Osteoblast (primary cell): Measurements from ENCODE around the gene TMF1. TPM values are rescaled to one million over a fixed set of nuclear protein-coding genes. Genes with fewer than 3 reads are reported as not detected.

Experiments used
- DNase-seq: peaks from one replicate; pipeline ENCODE4 v3.0.0; 2011; ENCODE audit warnings: low spot score, mixed read lengths; ENCODE audit not compliant: insufficient read length; ENCODE audit errors: missing footprints
- H2AFZ ChIP-seq: 2 replicates; pipeline ENCODE4 v1.6.0; 2011; ENCODE audit warnings: mild to moderate bottlenecking, low read length
- H3K27ac ChIP-seq: 2 replicates; pipeline ENCODE4 v1.5.1; 2011; ENCODE audit warnings: mild to moderate bottlenecking, low read depth, low read length, moderate library complexity
- H3K27me3 ChIP-seq: 2 replicates; pipeline ENCODE4 v1.6.0; 2012; ENCODE audit warnings: mild to moderate bottlenecking, control low read depth, inconsistent platforms, low read length, moderate library complexity; ENCODE audit not compliant: insufficient read depth
- H3K36me3 ChIP-seq: 2 replicates; pipeline ENCODE4 v1.5.1; 2011; ENCODE audit warnings: mild to moderate bottlenecking, low read length, control low read depth, moderate library complexity; ENCODE audit not compliant: insufficient read depth
- H3K4me1 ChIP-seq: 2 replicates; pipeline ENCODE4 v1.5.1; 2011; ENCODE audit warnings: mild to moderate bottlenecking, low read length, control low read depth, moderate library complexity; ENCODE audit not compliant: insufficient read depth
- H3K4me2 ChIP-seq: 2 replicates; pipeline ENCODE4 v1.6.0; 2011; ENCODE audit warnings: mild to moderate bottlenecking, low read length; ENCODE audit not compliant: insufficient read depth
- H3K4me3 ChIP-seq: fragments of 200-600 bp; sonication (generic); 3 replicates; pipeline ENCODE4 v1.5.1; 2012; ENCODE audit warnings: mild to moderate bottlenecking, low read length, inconsistent platforms; ENCODE audit not compliant: insufficient read depth
- H3K79me2 ChIP-seq: 2 replicates; pipeline ENCODE4 v1.6.0; 2012; ENCODE audit warnings: mild to moderate bottlenecking, low read length, control low read depth, inconsistent platforms; ENCODE audit not compliant: insufficient read depth
- H3K9me3 ChIP-seq: 2 replicates; pipeline ENCODE4 v1.5.1; 2011; ENCODE audit warnings: low read depth, low read length, control low read depth
- H4K20me1 ChIP-seq: 2 replicates; pipeline ENCODE4 v1.6.0; 2012; ENCODE audit warnings: mild to moderate bottlenecking, low read length, control low read depth; ENCODE audit not compliant: insufficient read depth
- CTCF ChIP-seq: IDR thresholded peaks from 2 replicates; pipeline ENCODE4 v1.5.1; 2011; ENCODE audit warnings: mild to moderate bottlenecking, low read depth, low read length, moderate library complexity; ENCODE audit errors: extremely low read depth
- total RNA-seq: library from RNA; depleted of rRNA; stranded (reverse); fragments of >200 nt; gene quantifications from 2 replicates; pipeline ENCODE4 v1.2.3, GENCODE V29; 2012

TMF1 gene
- total RNA-seq, 1 donor: 45.6 TPM

GRCh38 chr3:69085833-69086722, 33.9 kb upstream of the TMF1 start:
- Histone ChIP-seq H3K27ac (peak overlapping the region; percentile 94), H4K20me1 (peaks cover 29% of the 10 kb centered on the region), H3K36me3 (peaks cover 4% of the 10 kb centered on the region), H3K79me2 (peaks cover 53% of the 10 kb centered on the region), H2AFZ (peak overlapping the region; percentile 58), H3K27me3 (no peaks in the 10 kb centered on the region), H3K4me1 (peaks cover 76% of the 10 kb centered on the region), H3K4me3 (peak overlapping the region; percentile 94), H3K9me3 (no peaks in the 10 kb centered on the region), H3K4me2 (peak overlapping the region; percentile 93)
- peak; percentile 66 for DNase-seq
- TF ChIP-seq CTCF: no peak

- Histone ChIP-seq H3K9me3 (no peaks in the 10 kb centered on the region), H3K27ac (peak overlapping the region; percentile 94), H3K4me1 (peaks cover 77% of the 10 kb centered on the region), H3K4me3 (peak overlapping the region; percentile 94), H4K20me1 (peaks cover 22% of the 10 kb centered on the region), H3K4me2 (peak overlapping the region; percentile 93), H3K36me3 (peaks cover 4% of the 10 kb centered on the region), H3K79me2 (peaks cover 47% of the 10 kb centered on the region), H2AFZ (peak overlapping the region; percentile 87), H3K27me3 (no peaks in the 10 kb centered on the region)
- DNase-seq: peak; percentile 77
- no peak for TF ChIP-seq CTCF
These were observed 33.2 kb upstream of the TMF1 start for GRCh38 chr3:69085168-69085832.

GRCh38 chr3:69084326-69085167, 32.4 kb upstream of the TMF1 start, which contains the start of gene ARL6IP5:
Gene ARL6IP5, plus strand, starts transcription at chr3:69084937. Its CDS starts 111 bp downstream, at chr3:69085048.
- Histone ChIP-seq H3K27me3 (no peaks in the 10 kb centered on the region), H3K4me1 (peaks cover 70% of the 10 kb centered on the region), H3K4me2 (peak within 1 kb of the TSS; percentile 93), H3K4me3 (peak within 1 kb of the TSS; percentile 94), H3K79me2 (peaks cover 44% of the 10 kb centered on the region), H4K20me1 (peaks cover 15% of the 10 kb centered on the region), H3K36me3 (peaks cover 4% of the 10 kb centered on the region), H3K27ac (peak within 1 kb of the TSS; percentile 94), H3K9me3 (no peaks in the 10 kb centered on the region), H2AFZ (peak within 1 kb of the TSS; percentile 87)
- peak; percentile 91 for DNase-seq
- no peak for TF ChIP-seq CTCF
